Stomach (tissue), 4 donors: ENCODE data around the gene ACYP2.

Experiments
- POLR2A ChIP-seq, 4 donors: fragments of 450-650 bp; IDR thresholded peaks; one replicate each; pipeline ENCODE4 v1.6.1; 2016; ENCODE audit warnings: antibody characterized with exemption in 4 of 4, control low read depth in 2 of 4, mild to moderate bottlenecking in 1 of 4, moderate library complexity in 1 of 4
- TF ChIP-seq, protein P1 (sequence below), 7 experiments: fragments of 450-650 bp in 4 of 7; fragments of 200-600 bp in 3 of 7; sonication (generic) in 3 of 7; IDR thresholded peaks; one replicate each; pipeline ENCODE4 v1.5.1; 2016 to 2019; ENCODE audit warnings: antibody characterized with exemption in 7 of 7, control low read depth in 2 of 7, mild to moderate bottlenecking in 1 of 7

DNA sequence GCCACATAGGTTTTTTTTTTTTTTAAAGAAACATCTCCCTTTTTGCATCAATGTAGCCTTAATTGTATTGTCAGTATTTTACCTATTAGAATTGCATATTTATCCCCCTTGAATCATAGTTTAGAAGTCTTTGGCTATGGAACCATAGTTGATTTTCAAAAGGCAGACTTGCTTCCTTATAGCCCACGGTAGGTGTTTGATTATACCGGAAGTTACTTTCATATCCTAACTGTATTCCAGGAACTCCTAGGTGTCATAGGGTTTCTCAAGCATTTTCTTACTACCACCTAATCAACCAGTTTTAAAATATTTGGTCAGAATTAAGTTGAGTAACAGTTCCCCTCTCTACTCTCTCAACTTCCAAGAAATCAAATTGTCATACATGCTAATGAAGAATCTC is 227.2 kb downstream of the ACYP2 start:
- TF ChIP-seq, protein P1, sequence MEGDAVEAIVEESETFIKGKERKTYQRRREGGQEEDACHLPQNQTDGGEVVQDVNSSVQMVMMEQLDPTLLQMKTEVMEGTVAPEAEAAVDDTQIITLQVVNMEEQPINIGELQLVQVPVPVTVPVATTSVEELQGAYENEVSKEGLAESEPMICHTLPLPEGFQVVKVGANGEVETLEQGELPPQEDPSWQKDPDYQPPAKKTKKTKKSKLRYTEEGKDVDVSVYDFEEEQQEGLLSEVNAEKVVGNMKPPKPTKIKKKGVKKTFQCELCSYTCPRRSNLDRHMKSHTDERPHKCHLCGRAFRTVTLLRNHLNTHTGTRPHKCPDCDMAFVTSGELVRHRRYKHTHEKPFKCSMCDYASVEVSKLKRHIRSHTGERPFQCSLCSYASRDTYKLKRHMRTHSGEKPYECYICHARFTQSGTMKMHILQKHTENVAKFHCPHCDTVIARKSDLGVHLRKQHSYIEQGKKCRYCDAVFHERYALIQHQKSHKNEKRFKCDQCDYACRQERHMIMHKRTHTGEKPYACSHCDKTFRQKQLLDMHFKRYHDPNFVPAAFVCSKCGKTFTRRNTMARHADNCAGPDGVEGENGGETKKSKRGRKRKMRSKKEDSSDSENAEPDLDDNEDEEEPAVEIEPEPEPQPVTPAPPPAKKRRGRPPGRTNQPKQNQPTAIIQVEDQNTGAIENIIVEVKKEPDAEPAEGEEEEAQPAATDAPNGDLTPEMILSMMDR (IDR thresholded peaks at IDR 0.05) = no peak
- TF ChIP-seq POLR2A (IDR thresholded peaks at IDR 0.05) = no peak
